Measurements from ENCODE around the gene MTX2.

MTX2 gene

GRCh38 chr2:176383836-176384442 lies 114.7 kb downstream of the MTX2 start:
- H3K4me3 ChIP-seq (ENCODE audit: low read length): no peak overlapping the region
- TF ChIP-seq CTCF (IDR thresholded peaks at IDR 0.05; ENCODE audit: insufficient read depth, low read depth, low read length, missing control alignments): no peak
- no peak for DNase-seq (ENCODE audit: low read depth)

DNA sequence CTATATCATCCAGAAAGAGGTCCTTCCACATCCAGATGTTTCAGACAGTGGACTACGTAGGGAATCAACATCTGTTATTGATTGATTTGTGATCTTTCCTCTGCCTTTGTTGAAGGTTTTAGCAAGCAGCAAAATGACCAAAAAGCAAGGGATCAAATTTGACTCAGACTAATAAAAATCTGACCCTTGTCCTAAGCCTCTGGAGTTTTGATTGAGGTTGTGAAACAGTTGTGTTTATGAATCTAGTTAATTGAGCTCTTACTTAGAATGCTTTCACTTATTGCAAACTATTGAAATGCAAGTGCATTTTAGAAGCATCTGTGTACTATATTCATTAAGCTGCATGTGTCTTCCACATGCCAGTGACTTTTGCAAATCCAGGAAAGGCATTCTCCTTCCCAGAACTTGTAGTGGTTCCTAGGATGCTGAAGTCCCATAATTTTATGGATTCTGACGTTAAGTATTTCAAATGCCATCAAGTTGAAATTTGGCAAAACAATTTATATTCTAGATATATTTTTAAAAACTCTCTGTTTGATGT lies 116.0 kb downstream of the MTX2 start:
- DNase-seq (ENCODE audit: low read depth): no peak
- H3K4me3 ChIP-seq (ENCODE audit: low read length): no peak overlapping the region
- no peak for TF ChIP-seq CTCF (IDR thresholded peaks at IDR 0.05; ENCODE audit: insufficient read depth, low read depth, low read length, missing control alignments)

GRCh38 chr2:176385838-176386237 lies 116.6 kb downstream of the MTX2 start:
- TF ChIP-seq CTCF (IDR thresholded peaks at IDR 0.05; ENCODE audit: insufficient read depth, low read depth, low read length, missing control alignments): no peak
- no peak for DNase-seq (ENCODE audit: low read depth)
- no peak overlapping the region for H3K4me3 ChIP-seq (ENCODE audit: low read length)
